Retinal pigment epithelial cell (primary cell): ENCODE measurements around the gene AMPH.
"Not testable (repeated sequence)": the region's sequence is repeated elsewhere in the genome, so short reads cannot be mapped to it uniquely, and the experiment has no call there.

Source experiments
- DNase-seq: peaks from one replicate; pipeline ENCODE4 v3.0.0-alpha.2; 2010; ENCODE audit warnings: low read depth
- H3K4me3 ChIP-seq: 2 replicates; pipeline ENCODE4 v1.5.1; 2011; ENCODE audit warnings: mild to moderate bottlenecking, low read length, control low read depth, moderate library complexity
- TF ChIP-seq, protein P1 (sequence below): conservative IDR thresholded peaks from 2 replicates; pipeline ENCODE4 v1.5.1; 2011; ENCODE audit warnings: low read depth, low read length, control low read depth, inconsistent platforms

AMPH gene

DNA sequence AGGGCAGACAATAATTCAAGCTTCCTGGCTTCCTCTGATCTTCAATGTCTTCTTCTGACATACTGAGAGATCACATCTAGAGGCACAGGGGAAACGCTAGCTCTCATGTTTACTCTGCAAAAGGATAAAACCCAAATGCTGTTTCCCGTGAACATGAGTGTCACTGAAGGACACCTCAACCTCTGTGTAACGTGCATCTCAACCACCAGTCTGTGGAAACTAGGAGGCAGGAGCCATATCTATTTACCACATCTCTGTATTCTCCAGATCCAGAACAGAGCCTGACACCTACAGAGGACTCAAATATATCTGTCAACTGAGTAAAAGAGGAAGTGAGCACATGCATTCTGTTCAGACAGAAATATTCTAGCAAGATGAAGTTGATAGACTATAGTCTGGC is 217.4 kb downstream of the AMPH start:
- DNase-seq = no peak
- TF ChIP-seq, protein P1, sequence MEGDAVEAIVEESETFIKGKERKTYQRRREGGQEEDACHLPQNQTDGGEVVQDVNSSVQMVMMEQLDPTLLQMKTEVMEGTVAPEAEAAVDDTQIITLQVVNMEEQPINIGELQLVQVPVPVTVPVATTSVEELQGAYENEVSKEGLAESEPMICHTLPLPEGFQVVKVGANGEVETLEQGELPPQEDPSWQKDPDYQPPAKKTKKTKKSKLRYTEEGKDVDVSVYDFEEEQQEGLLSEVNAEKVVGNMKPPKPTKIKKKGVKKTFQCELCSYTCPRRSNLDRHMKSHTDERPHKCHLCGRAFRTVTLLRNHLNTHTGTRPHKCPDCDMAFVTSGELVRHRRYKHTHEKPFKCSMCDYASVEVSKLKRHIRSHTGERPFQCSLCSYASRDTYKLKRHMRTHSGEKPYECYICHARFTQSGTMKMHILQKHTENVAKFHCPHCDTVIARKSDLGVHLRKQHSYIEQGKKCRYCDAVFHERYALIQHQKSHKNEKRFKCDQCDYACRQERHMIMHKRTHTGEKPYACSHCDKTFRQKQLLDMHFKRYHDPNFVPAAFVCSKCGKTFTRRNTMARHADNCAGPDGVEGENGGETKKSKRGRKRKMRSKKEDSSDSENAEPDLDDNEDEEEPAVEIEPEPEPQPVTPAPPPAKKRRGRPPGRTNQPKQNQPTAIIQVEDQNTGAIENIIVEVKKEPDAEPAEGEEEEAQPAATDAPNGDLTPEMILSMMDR = no peak
- no peak overlapping the region for H3K4me3 ChIP-seq

GRCh38 chr7:38411404-38411803 is 219.8 kb downstream of the AMPH start:
- no peak for DNase-seq
- TF ChIP-seq, protein P1 = peak; percentile 43
- no peak overlapping the region for H3K4me3 ChIP-seq

DNA sequence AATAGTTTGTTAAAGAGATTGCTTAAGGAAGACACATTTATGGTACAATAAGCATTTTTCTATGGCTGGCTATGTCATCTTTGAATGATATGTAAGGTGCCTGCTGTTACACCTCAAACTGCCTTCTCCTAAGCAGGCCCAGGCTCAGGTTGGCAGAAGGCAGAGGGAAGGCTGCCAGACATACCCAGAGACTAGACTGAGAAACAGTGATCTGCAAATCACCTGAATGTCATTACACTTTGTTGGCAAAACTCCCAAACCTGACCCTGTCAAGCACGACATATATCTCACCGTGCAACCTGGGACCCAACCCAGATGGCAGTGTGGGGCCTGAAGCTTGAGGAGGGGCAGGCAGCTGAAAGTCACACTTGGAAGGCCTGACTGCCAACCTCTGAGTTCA is 221.1 kb downstream of the AMPH start:
- DNase-seq = no peak

GRCh38 chr7:38409531-38409930 is 221.6 kb downstream of the AMPH start:
- DNase-seq = no peak
- TF ChIP-seq, protein P1 = no peak
- H3K4me3 ChIP-seq = no peak overlapping the region

More for the DNA sequence above, 221.1 kb downstream of the AMPH start:
- TF ChIP-seq, protein P1 = no peak
- no peak overlapping the region for H3K4me3 ChIP-seq

- TF ChIP-seq, protein P1 = peak; percentile 97
- no peak for DNase-seq
- H3K4me3 ChIP-seq = no peak overlapping the region
Observed at GRCh38 chr7:38398725-38399321, 232.3 kb downstream of the AMPH start.

- TF ChIP-seq, protein P1 = no peak
- H3K4me3 ChIP-seq = no peak overlapping the region
- DNase-seq = no peak
Observed at GRCh38 chr7:38396852-38397251, 234.3 kb downstream of the AMPH start.

- not testable (repeated sequence) for DNase-seq, H3K4me3 ChIP-seq
Observed at GRCh38 chr7:38395921-38396552, 235.1 kb downstream of the AMPH start.
